ENCODE measurements around the gene NUDT15. TPM values are rescaled to one million over a fixed set of nuclear protein-coding genes. Genes with fewer than 3 reads are reported as not detected.

Gene NUDT15
- total RNA-seq, 1 experiment from 2014 or later, result 49.2 TPM

- H3K4me3 ChIP-seq, result peak within 1 kb of the TSS; percentile 64
- H3K36me3 ChIP-seq, result peaks cover 6% of the 10 kb centered on the region; the same call in 1 of the 2 replicates
- peak within 1 kb of the TSS; percentile 46 for H3K27ac ChIP-seq
- peak; percentile 91 to 92 for DNase-seq (ENCODE audit: low read depth in 1 of 2, low spot score in 2 of 2)
- H3K4me1 ChIP-seq (replicated peaks), result no peaks in the 10 kb centered on the region; the same call in 1 of the 2 replicates
- H3K9me3 ChIP-seq (replicated peaks), result no peaks in the 10 kb centered on the region
- H3K27me3 ChIP-seq (replicated peaks), result no peaks in the 10 kb centered on the region
Measured at GRCh38 chr13:48094781-48095502, 57.4 kb downstream of the NUDT15 start, which contains the start of gene MED4. MED4 (minus strand) TSS chr13:48095104; CDS start chr13:48095078, 26 bp downstream.

- DNase-seq (ENCODE audit: low read depth in 1 of 2, low spot score in 2 of 2), result no peak
- Histone ChIP-seq H3K4me1 (replicated peaks) (no peaks in the 10 kb centered on the region; the same call in 1 of the 2 replicates), H3K27ac (no peak overlapping the region), H3K9me3 (replicated peaks) (no peaks in the 10 kb centered on the region), H3K4me3 (no peak overlapping the region), H3K27me3 (replicated peaks) (no peaks in the 10 kb centered on the region), H3K36me3 (peaks cover 6% of the 10 kb centered on the region; the same call in 1 of the 2 replicates)
Measured at GRCh38 chr13:48096670-48097069, 59.1 kb downstream of the NUDT15 start.

Other genes with a start within 250 kb of the NUDT15 start
- gene SUCLA2, start 36.5 kb upstream of the NUDT15 start, total RNA-seq (2014; rRNA removed; shearing (Covaris generic)), result 73.1 and 80.9 TPM in 2 replicates
- 35.3 and 36.2 TPM in 2 replicates for gene MED4, start 57.4 kb downstream of the NUDT15 start, total RNA-seq (2014; rRNA removed; shearing (Covaris generic))
- gene ITM2B, start 195.5 kb downstream of the NUDT15 start, total RNA-seq (2014; rRNA removed; shearing (Covaris generic)), result 142 and 172 TPM in 2 replicates